CD4-positive, alpha-beta T cell (primary cell): ENCODE data around the gene SACM1L. TPM values are rescaled to one million over a fixed set of nuclear protein-coding genes. Genes with fewer than 3 reads are reported as not detected.

Experiments
- ATAC-seq: fragments of 200-7000 bp; cut with Tn5 transposase; one replicate; pipeline ENCODE4 v1.10.0; 2022; ENCODE audit warnings: mild to moderate bottlenecking; ENCODE audit not compliant: poor library complexity
- CTCF ChIA-PET: fragments of 350-600 bp; sonication (Branson Sonifier 250); formaldehyde crosslinking; loops from one replicate; lab custom pipeline; 2021; ENCODE audit warnings: antibody characterized with exemption, inconsistent platforms; lab: Charles Lee
- POLR2A ChIA-PET: fragments of 350-600 bp; sonication (Branson Sonifier 250); formaldehyde crosslinking; loops from one replicate; lab custom pipeline; 2021; ENCODE audit warnings: antibody characterized with exemption, inconsistent platforms; lab: Charles Lee
- DNase-seq, 14 experiments: peaks; one replicate each; pipeline ENCODE4 v3.0.0-alpha.2; 2013 to 2020; ENCODE audit warnings: mixed read lengths in 2 of 14
- H3K27ac ChIP-seq, 2 donors: one replicate each; pipeline versions ENCODE4 v1.5.1 to v1.7.0; 2013; ENCODE audit warnings: low read length in 2 of 2, low read depth in 1 of 2, mild to moderate bottlenecking in 1 of 2
- H3K27me3 ChIP-seq, 2 experiments: 1 replicate in 1 of 2; 2 replicates in 1 of 2; pipeline versions ENCODE4 v1.6.1 to v1.7.0; 2013; ENCODE audit warnings: low read length in 2 of 2, control low read depth in 1 of 2, mild to moderate bottlenecking in 1 of 2, moderate library complexity in 1 of 2; ENCODE audit not compliant: insufficient read depth in 2 of 2, control insufficient read depth in 1 of 2
- H3K36me3 ChIP-seq: one replicate; pipeline ENCODE4 v1.6.1; 2013; ENCODE audit warnings: low read length, control low read depth; ENCODE audit not compliant: insufficient read depth
- H3K4me1 ChIP-seq: one replicate; pipeline ENCODE4 v1.6.1; 2013; ENCODE audit warnings: low read length, control low read depth; ENCODE audit not compliant: insufficient read depth
- H3K4me3 ChIP-seq: one replicate; pipeline ENCODE4 v1.5.1; 2013; ENCODE audit warnings: mild to moderate bottlenecking, low read length, moderate library complexity
- H3K9me3 ChIP-seq, 2 experiments: 1 replicate in 1 of 2; 2 replicates in 1 of 2; pipeline versions ENCODE4 v1.6.1 to v1.7.0; 2013; ENCODE audit warnings: low read length in 2 of 2, mild to moderate bottlenecking in 2 of 2, control low read depth in 1 of 2, moderate library complexity in 1 of 2; ENCODE audit not compliant: control insufficient read depth in 1 of 2, insufficient read depth in 1 of 2
- H3K27ac Mint-ChIP-seq: one replicate; pipeline ENCODE4 v1.8.0; 2020; ENCODE audit warnings: mixed read lengths
- H3K27me3 Mint-ChIP-seq: one replicate; pipeline ENCODE4 v1.8.0; 2021; ENCODE audit warnings: mixed read lengths
- H3K36me3 Mint-ChIP-seq: one replicate; pipeline ENCODE4 v1.8.0; 2021; ENCODE audit warnings: low read depth, mixed read lengths
- H3K4me1 Mint-ChIP-seq: one replicate; pipeline ENCODE4 v1.8.0; 2021; ENCODE audit warnings: low read depth, mixed read lengths
- H3K4me3 Mint-ChIP-seq: one replicate; pipeline ENCODE4 v1.8.0; 2020; ENCODE audit warnings: mild to moderate bottlenecking, mixed read lengths
- H3K9me3 Mint-ChIP-seq: one replicate; pipeline ENCODE4 v1.8.0; 2020; ENCODE audit warnings: mixed read lengths
- CTCF ChIP-seq: fragments of 200-600 bp; IDR thresholded peaks from one replicate; pipeline ENCODE4 v1.8.0; 2022; ENCODE audit warnings: antibody characterized with exemption, mild to moderate bottlenecking
- intact Hi-C, 2 experiments: fragments of 100-400 bp; cut with DNase I in 1 of 2; cut with micrococcal nuclease in 1 of 2; formaldehyde crosslinking; loops; one replicate each; pipeline versions ENCODE4 v1.15.1 to v1.9.0; 2023 to 2025; cut with DNase I, micrococcal nuclease
- total RNA-seq, 174 experiments: library from RNA in 2 of 174; stranded (reverse) in 2 of 174; gene quantifications; one replicate each; pipeline ENCODE4 v1.2.3 and lab custom pipeline; 2021 to 2026

The SACM1L gene
- total RNA-seq, 2 experiments from 2014 or later = 41.9 to 44.3 TPM

- Mint-ChIP-seq H3K36me3 (no peaks in the 10 kb centered on the region), H3K9me3 (no peaks in the 10 kb centered on the region), H3K27me3 (no peaks in the 10 kb centered on the region), H3K4me3 (no peak overlapping the region), H3K27ac (no peak overlapping the region), H3K4me1 (peaks cover 19% of the 10 kb centered on the region)
- Histone ChIP-seq H3K27ac (no peak overlapping the region), H3K4me1 (peaks cover 10% of the 10 kb centered on the region), H3K27me3 (peaks cover 0 to 2% of the 10 kb centered on the region in 2 experiments), H3K9me3 (no peaks in the 10 kb centered on the region), H3K36me3 (no peaks in the 10 kb centered on the region), H3K4me3 (no peak overlapping the region)
- peak; percentile 37 for ATAC-seq
- POLR2A ChIA-PET = no interaction called here
- DNase-seq = peak in 3 of 14 experiments; percentile 22 to 35 (median 34)
- CTCF ChIA-PET = no interaction called here
- intact Hi-C loops = no loop called here
- TF ChIP-seq CTCF = no peak
Observed at GRCh38 chr3:45772341-45773035, 83.3 kb downstream of the SACM1L start.

- no peaks in the 10 kb centered on the region for H3K9me3 Mint-ChIP-seq
- ATAC-seq = no peak
- no peak for TF ChIP-seq CTCF
- H3K27me3 Mint-ChIP-seq = no peaks in the 10 kb centered on the region
- H3K27me3 ChIP-seq = peaks cover 0 to 2% of the 10 kb centered on the region in 2 experiments
- DNase-seq = no peak
- no peak overlapping the region for H3K4me3 ChIP-seq
- no peaks in the 10 kb centered on the region for H3K36me3 ChIP-seq
- no peaks in the 10 kb centered on the region for H3K9me3 ChIP-seq
- POLR2A ChIA-PET = no interaction called here
- no peak overlapping the region for H3K27ac ChIP-seq
- H3K4me3 Mint-ChIP-seq = no peak overlapping the region
- no peak overlapping the region for H3K27ac Mint-ChIP-seq
- CTCF ChIA-PET = no interaction called here
- no peaks in the 10 kb centered on the region for H3K36me3 Mint-ChIP-seq
- intact Hi-C loops = no loop called here
- H3K4me1 Mint-ChIP-seq = peaks cover 19% of the 10 kb centered on the region
- H3K4me1 ChIP-seq = peaks cover 10% of the 10 kb centered on the region
Observed at GRCh38 chr3:45773072-45773471, 83.9 kb downstream of the SACM1L start.

- Mint-ChIP-seq H3K36me3 (no peaks in the 10 kb centered on the region), H3K27me3 (no peaks in the 10 kb centered on the region), H3K4me3 (no peak overlapping the region), H3K27ac (no peak overlapping the region), H3K4me1 (peaks cover 19% of the 10 kb centered on the region), H3K9me3 (no peaks in the 10 kb centered on the region)
- CTCF ChIA-PET = no interaction called here
- Histone ChIP-seq H3K27ac (no peak overlapping the region), H3K4me1 (peaks cover 10% of the 10 kb centered on the region), H3K4me3 (no peak overlapping the region), H3K36me3 (no peaks in the 10 kb centered on the region), H3K9me3 (no peaks in the 10 kb centered on the region), H3K27me3 (peaks cover 0 to 2% of the 10 kb centered on the region in 2 experiments)
- no peak for TF ChIP-seq CTCF
- no peak for DNase-seq
- POLR2A ChIA-PET = no interaction called here
- ATAC-seq = no peak
- intact Hi-C loops = no loop called here
Observed at GRCh38 chr3:45773714-45774449, 84.7 kb downstream of the SACM1L start.
